ENCODE data around the gene UBE2Q2. TPM values are rescaled to one million over a fixed set of nuclear protein-coding genes. Genes with fewer than 3 reads are reported as not detected.

The UBE2Q2 gene
- total and polyA plus RNA-seq, 9 of the 15 experiments (the other 6 are each of a cell fraction or from before 2014, with no cell fraction given): 6.2 to 24.0 (median 16.2) TPM

DNA sequence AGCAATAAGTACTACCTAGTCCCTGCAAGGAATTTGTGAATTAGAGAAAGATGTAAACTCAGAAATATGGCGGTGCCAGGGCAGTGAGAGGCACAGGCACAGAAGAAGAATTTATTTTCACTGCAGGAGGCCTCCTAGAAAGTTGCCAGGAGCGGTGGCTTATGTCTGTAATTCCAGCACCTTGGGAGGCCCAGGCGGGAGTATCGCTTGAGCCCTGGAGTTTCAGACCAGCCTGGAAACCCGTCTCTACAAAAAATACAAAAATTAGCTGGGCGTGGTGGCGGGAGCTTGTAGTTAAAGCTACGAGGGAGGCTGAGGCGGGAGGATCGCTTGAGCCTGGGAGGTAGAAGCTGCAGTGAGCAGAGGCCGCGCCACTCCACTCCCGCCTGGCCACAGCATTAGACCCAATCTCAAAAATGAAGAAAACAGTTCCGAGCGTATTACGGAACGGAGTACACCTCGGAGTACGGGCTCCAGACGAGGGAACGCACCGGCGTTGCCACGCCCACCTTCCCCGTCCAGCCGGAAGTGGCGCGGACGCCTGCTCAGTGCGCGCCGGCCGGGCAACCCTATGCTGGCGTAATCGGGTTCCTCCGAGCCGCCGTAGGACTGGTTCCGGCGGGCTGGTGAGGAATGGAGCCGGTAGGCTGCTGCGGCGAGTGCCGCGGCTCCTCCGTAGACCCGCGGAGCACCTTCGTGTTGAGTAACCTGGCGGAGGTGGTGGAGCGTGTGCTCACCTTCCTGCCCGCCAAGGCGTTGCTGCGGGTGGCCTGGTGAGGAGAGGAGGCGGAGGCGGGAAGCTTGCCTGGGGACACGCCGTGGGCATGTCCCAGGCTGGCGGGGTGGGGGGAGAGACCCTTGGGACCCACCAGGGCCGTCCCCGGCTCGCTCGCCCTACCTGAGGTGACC is 60.3 kb downstream of the UBE2Q2 start, which contains the start of gene FBXO22 (continued):
- TF ChIP-seq ZNF407 (IDR thresholded peaks at IDR 0.05; ENCODE audit: low read depth) (peak; percentile 93), CXXC5 (CRISPR knock-in tag; IDR thresholded peaks at IDR 0.05) (peak; percentile 95), XRCC5 (IDR thresholded peaks at IDR 0.05; ENCODE audit: low read depth, low read length) (peak; percentile 92), CSDE1 (IDR thresholded peaks at IDR 0.05) (peak in 1 of 2 experiments; percentile 20; a peak in 1 of 4 replicates), GTF2E2 (tag; IDR thresholded peaks at IDR 0.05) (no peak), CREB1 (IDR thresholded peaks at IDR 0.05) (peak; percentile 76), CREB1 (CRISPR knock-in tag; IDR thresholded peaks at IDR 0.05) (peak; percentile 88), SP1 (CRISPR knock-in tag; IDR thresholded peaks at IDR 0.05) (peak; percentile 95), KDM5B (IDR thresholded peaks at IDR 0.05; ENCODE audit: insufficient replicate concordance, low read depth, low read length) (peak; percentile 83), RBM22 (IDR thresholded peaks at IDR 0.05; ENCODE audit: low read depth, low read length, poor library complexity, severe bottlenecking) (peak; percentile 98), ETS1 (conservative IDR thresholded peaks at IDR 0.05; ENCODE audit: control insufficient read depth, low read depth, low read length) (peak; percentile 74), ZNF778 (CRISPR knock-in tag; IDR thresholded peaks at IDR 0.05) (no peak)
- TF ChIP-seq, protein P1, sequence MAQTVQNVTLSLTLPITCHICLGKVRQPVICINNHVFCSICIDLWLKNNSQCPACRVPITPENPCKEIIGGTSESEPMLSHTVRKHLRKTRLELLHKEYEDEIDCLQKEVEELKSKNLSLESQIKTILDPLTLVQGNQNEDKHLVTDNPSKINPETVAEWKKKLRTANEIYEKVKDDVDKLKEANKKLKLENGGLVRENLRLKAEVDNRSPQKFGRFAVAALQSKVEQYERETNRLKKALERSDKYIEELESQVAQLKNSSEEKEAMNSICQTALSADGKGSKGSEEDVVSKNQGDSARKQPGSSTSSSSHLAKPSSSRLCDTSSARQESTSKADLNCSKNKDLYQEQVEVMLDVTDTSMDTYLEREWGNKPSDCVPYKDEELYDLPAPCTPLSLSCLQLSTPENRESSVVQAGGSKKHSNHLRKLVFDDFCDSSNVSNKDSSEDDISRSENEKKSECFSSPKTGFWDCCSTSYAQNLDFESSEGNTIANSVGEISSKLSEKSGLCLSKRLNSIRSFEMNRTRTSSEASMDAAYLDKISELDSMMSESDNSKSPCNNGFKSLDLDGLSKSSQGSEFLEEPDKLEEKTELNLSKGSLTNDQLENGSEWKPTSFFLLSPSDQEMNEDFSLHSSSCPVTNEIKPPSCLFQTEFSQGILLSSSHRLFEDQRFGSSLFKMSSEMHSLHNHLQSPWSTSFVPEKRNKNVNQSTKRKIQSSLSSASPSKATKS (CRISPR knock-in tag; IDR thresholded peaks at IDR 0.05): no peak

All from K562 (cell line).